MV-4-11 (cell line): ENCODE measurements around the gene ATG13.
"Not testable (repeated sequence)": the region's sequence is repeated elsewhere in the genome, so short reads cannot be mapped to it uniquely, and the experiment has no call there.

Experiments used
- DNase-seq: peaks from one replicate; lab custom pipeline; 2025; lab: John Stamatoyannopoulos, UW

ATG13 gene

GRCh38 chr11:46697723-46698122 lies 80.4 kb downstream of the ATG13 start:
- DNase-seq, result no peak

GRCh38 chr11:46698597-46698996 lies 81.2 kb downstream of the ATG13 start:
- DNase-seq, result no peak

- peak; percentile 98 for DNase-seq
These were observed 83.1 kb downstream of the ATG13 start, which contains the start of the genes ARHGAP1 and ZNF408 for GRCh38 chr11:46700241-46701077. TSS of gene ARHGAP1 (minus strand) at chr11:46700619. CDS start at chr11:46696107, 4,512 bp downstream. TSS of gene ZNF408 (plus strand) at chr11:46701031. CDS start at chr11:46701048, 17 bp downstream.

GRCh38 chr11:46701078-46701654 lies 83.8 kb downstream of the ATG13 start:
- DNase-seq, result no peak

- DNase-seq, result no peak
These were observed 87.8 kb downstream of the ATG13 start for GRCh38 chr11:46705070-46705688.

- no peak for DNase-seq
These were observed 89.5 kb downstream of the ATG13 start for GRCh38 chr11:46706886-46707285.

GRCh38 chr11:46709351-46709750 lies 92.0 kb downstream of the ATG13 start:
- not testable (repeated sequence) for DNase-seq

- peak; percentile 9 for DNase-seq
These were observed 93.5 kb downstream of the ATG13 start for GRCh38 chr11:46710821-46711269.

- no peak for DNase-seq
These were observed 94.0 kb downstream of the ATG13 start for GRCh38 chr11:46711303-46711702.

GRCh38 chr11:46712874-46713576 lies 95.7 kb downstream of the ATG13 start:
- no peak for DNase-seq

GRCh38 chr11:46717825-46718154 lies 100.4 kb downstream of the ATG13 start:
- not testable (repeated sequence) for DNase-seq

- DNase-seq, result no peak
These were observed 101.0 kb downstream of the ATG13 start for GRCh38 chr11:46718155-46719019.

- DNase-seq, result no peak
These were observed 101.7 kb downstream of the ATG13 start, which contains the start of gene F2 for GRCh38 chr11:46719048-46719542. TSS of gene F2 (plus strand) at chr11:46719213. CDS start at chr11:46719236, 23 bp downstream.

GRCh38 chr11:46719543-46720218 lies 102.3 kb downstream of the ATG13 start:
- no peak for DNase-seq

GRCh38 chr11:46721286-46721685 lies 103.9 kb downstream of the ATG13 start:
- DNase-seq, result no peak

- DNase-seq, result no peak
These were observed 105.4 kb downstream of the ATG13 start for GRCh38 chr11:46722566-46723358.

- DNase-seq, result no peak
These were observed 106.0 kb downstream of the ATG13 start for GRCh38 chr11:46723359-46723680.

- DNase-seq, result no peak
These were observed 106.7 kb downstream of the ATG13 start for GRCh38 chr11:46724088-46724487.
